ENCODE measurements around the gene TMCO2. TPM values are rescaled to one million over a fixed set of nuclear protein-coding genes. Genes with fewer than 3 reads are reported as not detected.

TMCO2 gene
- total and polyA plus RNA-seq, 10 donors, result 0.38 to 0.48 TPM; not detected in 8

GRCh38 chr1:40265298-40265697 is 17.6 kb downstream of the TMCO2 start:
- Histone ChIP-seq H3K9me3 (no peaks in the 10 kb centered on the region), H3K4me3 (no peak overlapping the region), H3K27ac (no peak overlapping the region), H3K4me1 (peaks cover 0 to 40% (median 15%) of the 10 kb centered on the region in 6 donors), H3K36me3 (peaks cover 0 to 100% (median 68%) of the 10 kb centered on the region in 6 donors), H3K27me3 (replicated peaks in 1 of 7) (no peaks in the 10 kb centered on the region)
- intact Hi-C loops (cut with DNase I; ENCODE audit: low total_unique reads), result no loop called here
- TF ChIP-seq POLR2A (IDR thresholded peaks at IDR 0.05) (no peak), CTCF (IDR thresholded peaks at IDR 0.05 in 8 of 11, conservative IDR thresholded peaks at IDR 0.05 in 3 of 11) (no peak), POLR2AphosphoS5 (IDR thresholded peaks at IDR 0.05) (no peak)
- no peak for DNase-seq

- Histone ChIP-seq H3K27me3 (replicated peaks in 1 of 7) (no peaks in the 10 kb centered on the region), H3K4me3 (no peak overlapping the region), H3K4me1 (peaks cover 0 to 34% (median 11%) of the 10 kb centered on the region in 6 donors), H3K36me3 (peaks cover 0 to 100% (median 69%) of the 10 kb centered on the region in 6 donors), H3K27ac (no peak overlapping the region), H3K9me3 (no peaks in the 10 kb centered on the region)
- DNase-seq, result no peak
- intact Hi-C loops (cut with DNase I; ENCODE audit: low total_unique reads), result no loop called here
- TF ChIP-seq POLR2A (IDR thresholded peaks at IDR 0.05), result no peak
- TF ChIP-seq CTCF (IDR thresholded peaks at IDR 0.05 in 8 of 11, conservative IDR thresholded peaks at IDR 0.05 in 3 of 11), result no peak
- TF ChIP-seq POLR2AphosphoS5 (IDR thresholded peaks at IDR 0.05), result no peak
Measured at GRCh38 chr1:40265919-40266318, 18.2 kb downstream of the TMCO2 start.

- no peaks in the 10 kb centered on the region for H3K27me3 ChIP-seq (replicated peaks in 1 of 7)
- no peak for TF ChIP-seq POLR2A (IDR thresholded peaks at IDR 0.05)
- no peak for TF ChIP-seq POLR2AphosphoS5 (IDR thresholded peaks at IDR 0.05)
- TF ChIP-seq CTCF (IDR thresholded peaks at IDR 0.05 in 8 of 11, conservative IDR thresholded peaks at IDR 0.05 in 3 of 11), result no peak
- H3K4me3 ChIP-seq, result no peak overlapping the region
- H3K4me1 ChIP-seq, result peaks cover 0 to 24% (median 10%) of the 10 kb centered on the region in 6 donors
- H3K27ac ChIP-seq, result no peak overlapping the region
- H3K9me3 ChIP-seq, result no peaks in the 10 kb centered on the region
- WGBS, 5 donors, result 93 to 98% (median 96%) methylated on average over 6 of the region's 6 CpGs
- DNase-seq, result no peak
- intact Hi-C loops (cut with DNase I; ENCODE audit: low total_unique reads), result no loop called here
- H3K36me3 ChIP-seq, result peaks cover 0 to 100% (median 69%) of the 10 kb centered on the region in 6 donors
Measured at GRCh38 chr1:40266786-40267535, 19.2 kb downstream of the TMCO2 start.

GRCh38 chr1:40267767-40268187 is 20.0 kb downstream of the TMCO2 start:
- TF ChIP-seq POLR2AphosphoS5 (IDR thresholded peaks at IDR 0.05) (no peak), POLR2A (IDR thresholded peaks at IDR 0.05) (no peak), CTCF (IDR thresholded peaks at IDR 0.05 in 8 of 11, conservative IDR thresholded peaks at IDR 0.05 in 3 of 11) (no peak)
- Histone ChIP-seq H3K4me3 (no peak overlapping the region), H3K27ac (no peak overlapping the region), H3K9me3 (no peaks in the 10 kb centered on the region), H3K27me3 (replicated peaks in 1 of 7) (no peaks in the 10 kb centered on the region), H3K36me3 (peaks cover 0 to 100% (median 72%) of the 10 kb centered on the region in 6 donors), H3K4me1 (peaks cover 0 to 18% (median 9%) of the 10 kb centered on the region in 6 donors)
- 82 to 91% (median 90%) methylated on average over 2 of the region's 2 CpGs for WGBS, 5 donors
- DNase-seq, result no peak
- intact Hi-C loops (cut with DNase I; ENCODE audit: low total_unique reads), result no loop called here
